ENCODE measurements around the gene NR4A2. TPM values are rescaled to one million over a fixed set of nuclear protein-coding genes. Genes with fewer than 3 reads are reported as not detected.

Gene NR4A2
- total RNA-seq: 2.5 TPM

GRCh38 chr2:156332534-156333273, at the start of gene NR4A2:
NR4A2 (minus strand) TSS chr2:156332721; CDS start chr2:156330186, 2,535 bp downstream.

Other genes with a start within 250 kb of the NR4A2 start
- gene GPD2, start 103.7 kb upstream of the NR4A2 start, total RNA-seq: 112 TPM